ENCODE measurements around the gene TREML2. TPM values are rescaled to one million over a fixed set of nuclear protein-coding genes. Genes with fewer than 3 reads are reported as not detected.

Gene TREML2
- total RNA-seq, 1 donor, result not detected

- H3K79me2 ChIP-seq (ENCODE audit: insufficient read depth, low read length), result no peaks in the 10 kb centered on the region
- no peak overlapping the region for H2AFZ ChIP-seq (ENCODE audit: low read length)
- TF ChIP-seq CTCF (IDR thresholded peaks at IDR 0.05; ENCODE audit: extremely low read depth, low read depth, low read length), result no peak
- H3K27me3 ChIP-seq (ENCODE audit: insufficient read depth, low read length), result no peaks in the 10 kb centered on the region
- H3K4me3 ChIP-seq (ENCODE audit: insufficient read depth, low read length), result no peak overlapping the region
- H3K9me3 ChIP-seq (ENCODE audit: low read depth, low read length), result no peaks in the 10 kb centered on the region
- no peaks in the 10 kb centered on the region for H3K36me3 ChIP-seq (ENCODE audit: insufficient read depth, low read length)
- no peaks in the 10 kb centered on the region for H4K20me1 ChIP-seq (ENCODE audit: insufficient read depth, low read length)
- H3K4me2 ChIP-seq (ENCODE audit: insufficient read depth, low read length), result no peak overlapping the region
- H3K27ac ChIP-seq (ENCODE audit: low read depth, low read length), result no peak overlapping the region
- no peaks in the 10 kb centered on the region for H3K4me1 ChIP-seq (ENCODE audit: insufficient read depth, low read length)
- no peak for DNase-seq (ENCODE audit: insufficient read length, low spot score, missing footprints)
These were observed 29.0 kb downstream of the TREML2 start for GRCh38 chr6:41171908-41172307.

GRCh38 chr6:41170547-41171160 is 30.3 kb downstream of the TREML2 start:
- no peaks in the 10 kb centered on the region for H3K27me3 ChIP-seq (ENCODE audit: insufficient read depth, low read length)
- H3K4me1 ChIP-seq (ENCODE audit: insufficient read depth, low read length), result no peaks in the 10 kb centered on the region
- TF ChIP-seq CTCF (IDR thresholded peaks at IDR 0.05; ENCODE audit: extremely low read depth, low read depth, low read length), result no peak
- no peaks in the 10 kb centered on the region for H4K20me1 ChIP-seq (ENCODE audit: insufficient read depth, low read length)
- DNase-seq (ENCODE audit: insufficient read length, low spot score, missing footprints), result no peak
- no peak overlapping the region for H2AFZ ChIP-seq (ENCODE audit: low read length)
- no peak overlapping the region for H3K4me2 ChIP-seq (ENCODE audit: insufficient read depth, low read length)
- no peaks in the 10 kb centered on the region for H3K36me3 ChIP-seq (ENCODE audit: insufficient read depth, low read length)
- H3K4me3 ChIP-seq (ENCODE audit: insufficient read depth, low read length), result no peak overlapping the region
- no peaks in the 10 kb centered on the region for H3K9me3 ChIP-seq (ENCODE audit: low read depth, low read length)
- no peak overlapping the region for H3K27ac ChIP-seq (ENCODE audit: low read depth, low read length)
- H3K79me2 ChIP-seq (ENCODE audit: insufficient read depth, low read length), result no peaks in the 10 kb centered on the region

GRCh38 chr6:41167173-41167963 is 33.6 kb downstream of the TREML2 start:
- TF ChIP-seq CTCF (IDR thresholded peaks at IDR 0.05; ENCODE audit: extremely low read depth, low read depth, low read length), result no peak
- Histone ChIP-seq H3K36me3 (ENCODE audit: insufficient read depth, low read length) (no peaks in the 10 kb centered on the region), H2AFZ (ENCODE audit: low read length) (no peak overlapping the region), H4K20me1 (ENCODE audit: insufficient read depth, low read length) (no peaks in the 10 kb centered on the region), H3K79me2 (ENCODE audit: insufficient read depth, low read length) (no peaks in the 10 kb centered on the region), H3K4me1 (ENCODE audit: insufficient read depth, low read length) (no peaks in the 10 kb centered on the region), H3K4me3 (ENCODE audit: insufficient read depth, low read length) (no peak overlapping the region), H3K9me3 (ENCODE audit: low read depth, low read length) (no peaks in the 10 kb centered on the region), H3K27me3 (ENCODE audit: insufficient read depth, low read length) (no peaks in the 10 kb centered on the region), H3K4me2 (ENCODE audit: insufficient read depth, low read length) (no peak overlapping the region), H3K27ac (ENCODE audit: low read depth, low read length) (no peak overlapping the region)
- DNase-seq (ENCODE audit: insufficient read length, low spot score, missing footprints), result no peak

GRCh38 chr6:41164551-41165120 is 36.3 kb downstream of the TREML2 start:
- Histone ChIP-seq H3K4me2 (ENCODE audit: insufficient read depth, low read length) (no peak overlapping the region), H3K4me1 (ENCODE audit: insufficient read depth, low read length) (no peaks in the 10 kb centered on the region), H2AFZ (ENCODE audit: low read length) (no peak overlapping the region), H4K20me1 (ENCODE audit: insufficient read depth, low read length) (no peaks in the 10 kb centered on the region), H3K27ac (ENCODE audit: low read depth, low read length) (no peak overlapping the region), H3K9me3 (ENCODE audit: low read depth, low read length) (no peaks in the 10 kb centered on the region), H3K27me3 (ENCODE audit: insufficient read depth, low read length) (no peaks in the 10 kb centered on the region), H3K4me3 (ENCODE audit: insufficient read depth, low read length) (no peak overlapping the region), H3K79me2 (ENCODE audit: insufficient read depth, low read length) (no peaks in the 10 kb centered on the region), H3K36me3 (ENCODE audit: insufficient read depth, low read length) (no peaks in the 10 kb centered on the region)
- TF ChIP-seq CTCF (IDR thresholded peaks at IDR 0.05; ENCODE audit: extremely low read depth, low read depth, low read length), result no peak
- DNase-seq (ENCODE audit: insufficient read length, low spot score, missing footprints), result no peak

Measured in osteoblast (primary cell).